SK-N-SH (cell line): Measurements from ENCODE around the gene TBC1D2. TPM values are rescaled to one million over a fixed set of nuclear protein-coding genes. Genes with fewer than 3 reads are reported as not detected.

Source experiments
- CTCF ChIA-PET: fragments of 300-600, 350-600 bp; formaldehyde crosslinking; extraction: SDS; loops from one replicate; lab custom pipeline; 2021; lab: Yijun Ruan, JAX
- POLR2A ChIA-PET: fragments of 350-600 bp; sonication (Branson Sonifier 250); formaldehyde crosslinking; extraction: SDS; loops from one replicate; lab custom pipeline; 2020; ENCODE audit warnings: antibody characterized with exemption, inconsistent platforms; lab: Yijun Ruan, JAX
- DNase-seq: peaks from one replicate; pipeline ENCODE4 v3.0.0; 2012
- H2AFZ ChIP-seq: fragments of 200-600 bp; sonication (generic); 2 replicates; pipeline ENCODE4 v1.8.1; 2016; ENCODE audit warnings: antibody characterized with exemption, mild to moderate bottlenecking, low read depth
- H3F3A ChIP-seq: fragments of 200-600 bp; sonication (generic); replicated peaks from 2 replicates; pipeline ENCODE3; 2016; ENCODE audit warnings: antibody characterized with exemption, mild to moderate bottlenecking; ENCODE audit not compliant: insufficient read depth
- H3K27ac ChIP-seq, 2 experiments: fragments of 200-500 bp in 1 of 2; fragments of 200-600 bp in 1 of 2; sonication (Bioruptor generic) in 1 of 2; sonication (generic), shearing (Covaris generic) in 1 of 2; 2 replicates each; pipeline versions ENCODE4 v1.5.1 to v1.6.1; 2014 to 2016; ENCODE audit warnings: low read depth in 2 of 2, inconsistent platforms in 1 of 2, low read length in 1 of 2, mild to moderate bottlenecking in 1 of 2, mixed read lengths in 1 of 2
- H3K27me3 ChIP-seq: fragments of 200-600 bp; sonication (generic), shearing (Covaris generic); 2 replicates; pipeline ENCODE4 v1.6.1; 2016; ENCODE audit warnings: mixed run types; ENCODE audit not compliant: insufficient read depth
- H3K36me3 ChIP-seq, 2 experiments: fragments of 200-500 bp in 1 of 2; fragments of 200-600 bp in 1 of 2; sonication (Bioruptor generic) in 1 of 2; sonication (generic) in 1 of 2; replicated peaks in 1 of 2; 2 replicates each; pipeline versions ENCODE3 to v1.5.1; 2014 to 2016; ENCODE audit warnings: low read length in 1 of 2, mild to moderate bottlenecking in 1 of 2; ENCODE audit not compliant: insufficient read depth in 2 of 2, control insufficient read depth in 1 of 2
- H3K4me1 ChIP-seq, 2 experiments: fragments of 200-500 bp in 1 of 2; fragments of 200-600 bp in 1 of 2; sonication (Bioruptor generic) in 1 of 2; sonication (generic), shearing (Covaris generic) in 1 of 2; 2 replicates each; pipeline versions ENCODE4 v1.5.1 to v1.6.1; 2014 to 2016; ENCODE audit warnings: low read depth in 1 of 2, low read length in 1 of 2, mixed run types in 1 of 2; ENCODE audit not compliant: insufficient read depth in 2 of 2, control insufficient read depth in 1 of 2
- H3K4me2 ChIP-seq: fragments of 200-600 bp; sonication (generic), shearing (Covaris generic); 2 replicates; pipeline ENCODE4 v1.6.1; 2017; ENCODE audit warnings: mixed run types
- H3K4me3 ChIP-seq, 2 experiments: fragments of 200-500 bp in 1 of 2; fragments of 200-600 bp in 1 of 2; sonication (Bioruptor generic) in 1 of 2; sonication (generic), shearing (Covaris generic) in 1 of 2; 2 replicates each; pipeline versions ENCODE4 v1.5.1 to v1.8.1; 2014 to 2016; ENCODE audit warnings: low read depth in 2 of 2, inconsistent platforms in 1 of 2, low read length in 1 of 2, mild to moderate bottlenecking in 1 of 2, mixed read lengths in 1 of 2, moderate library complexity in 1 of 2
- H3K79me2 ChIP-seq: fragments of 200-600 bp; sonication (generic); 2 replicates; pipeline ENCODE4 v1.8.1; 2017; ENCODE audit warnings: mild to moderate bottlenecking; ENCODE audit not compliant: insufficient read depth
- H3K9ac ChIP-seq: fragments of 200-600 bp; sonication (generic); 2 replicates; pipeline ENCODE4 v1.6.1; 2017; ENCODE audit warnings: mixed run types
- H3K9me2 ChIP-seq: fragments of 200-600 bp; sonication (generic); 2 replicates; pipeline ENCODE4 v1.6.1; 2017; ENCODE audit warnings: mixed run types
- H3K9me3 ChIP-seq: fragments of 200-600 bp; sonication (generic); 2 replicates; pipeline ENCODE4 v1.6.1; 2017; ENCODE audit warnings: mixed run types, mild to moderate bottlenecking, moderate library complexity
- H4K20me1 ChIP-seq: fragments of 200-600 bp; sonication (generic); 2 replicates; pipeline ENCODE4 v1.6.1; 2017; ENCODE audit warnings: mild to moderate bottlenecking, mixed run types; ENCODE audit not compliant: insufficient read depth
- CHD2 ChIP-seq: fragments of 150-350 bp; IDR thresholded peaks from 2 replicates; pipeline ENCODE4 v1.6.1; 2018; ENCODE audit warnings: low read length; ENCODE audit not compliant: partially characterized antibody
- ELF1 ChIP-seq: IDR thresholded peaks from 2 replicates; pipeline ENCODE4 v1.4.0; 2012
- EZH2phosphoT487 ChIP-seq: fragments of 200-600 bp; sonication (generic); IDR thresholded peaks from 2 replicates; pipeline ENCODE4 v1.6.1; 2017; ENCODE audit warnings: low read depth, mixed run types, mild to moderate bottlenecking, antibody characterized with exemption, moderate library complexity, borderline replicate concordance
- FOXJ3 ChIP-seq: sonication (generic); formaldehyde crosslinking; IDR thresholded peaks from 2 replicates; pipeline ENCODE4 v1.5.1; 2020; ENCODE audit warnings: mild to moderate bottlenecking, missing genetic modification reagents
- FOXM1 ChIP-seq: IDR thresholded peaks from 2 replicates; pipeline ENCODE4 v1.4.0; 2012; ENCODE audit warnings: low read depth, mild to moderate bottlenecking
- GATA2 ChIP-seq: sonication (generic); formaldehyde crosslinking; IDR thresholded peaks from 2 replicates; pipeline ENCODE4 v1.5.0; 2020; ENCODE audit warnings: mild to moderate bottlenecking, missing genetic modification reagents
- JUND ChIP-seq: IDR thresholded peaks from 2 replicates; pipeline ENCODE4 v1.4.0; 2012
- NFIC ChIP-seq: IDR thresholded peaks from 2 replicates; pipeline ENCODE4 v1.4.0; 2012; ENCODE audit warnings: borderline replicate concordance
- NRF1 ChIP-seq: IDR thresholded peaks from 2 replicates; pipeline ENCODE4 v1.6.1; 2012; ENCODE audit warnings: low read depth, mild to moderate bottlenecking, low read length
- POLR2AphosphoS5 ChIP-seq: IDR thresholded peaks from 2 replicates; pipeline ENCODE4 v1.6.1; 2012; ENCODE audit warnings: low read depth, low read length
- RCOR1 ChIP-seq: fragments of 150-350 bp; IDR thresholded peaks from 2 replicates; pipeline ENCODE4 v1.6.1; 2017; ENCODE audit warnings: antibody characterized with exemption, low read length
- SMC3 ChIP-seq: IDR thresholded peaks from 2 replicates; pipeline ENCODE4 v1.6.1; 2012; ENCODE audit warnings: low read depth, low read length, improper control_type of control experiment
- TAF1 ChIP-seq: IDR thresholded peaks from 2 replicates; pipeline ENCODE4 v1.6.1; 2012; ENCODE audit warnings: low read depth, mild to moderate bottlenecking, low read length, moderate library complexity, borderline replicate concordance
- WGBS: methylation state at CpG from one replicate; pipeline ENCODE4 v1.1.6; 2017; ENCODE audit warnings: low lambda C conversion rate; 5-methylcytosine and 5-hydroxymethylcytosine counted together
- polyA plus RNA-seq, 3 experiments: library from polyadenylated mRNA; depleted of rRNA; stranded (reverse); fragments of >200 nt; gene quantifications; 2 replicates each; pipeline ENCODE4 v1.2.3, GENCODE V29; 2012
- TF ChIP-seq, protein P1 (sequence below): fragments of 150-350 bp; IDR thresholded peaks from 2 replicates; pipeline ENCODE4 v1.6.1; 2017; ENCODE audit warnings: antibody characterized with exemption, low read length, low read depth, borderline replicate concordance
- TF ChIP-seq, protein P2 (sequence below): IDR thresholded peaks from 2 replicates; pipeline ENCODE4 v1.4.0; 2012; ENCODE audit warnings: low read depth, borderline replicate concordance
- TF ChIP-seq, protein P3 (sequence below): IDR thresholded peaks from 2 replicates; pipeline ENCODE4 v1.4.0; 2012; ENCODE audit warnings: low read depth
- TF ChIP-seq, protein P4 (sequence below): fragments of 200-600 bp; sonication (generic); IDR thresholded peaks from 2 replicates; pipeline ENCODE4 v1.6.1; 2017; ENCODE audit warnings: antibody characterized with exemption, mild to moderate bottlenecking, moderate library complexity

TBC1D2 gene
- polyA plus RNA-seq, 1 of the 3 experiments (the other 2 are of a cell fraction) = 5.6 TPM

DNA sequence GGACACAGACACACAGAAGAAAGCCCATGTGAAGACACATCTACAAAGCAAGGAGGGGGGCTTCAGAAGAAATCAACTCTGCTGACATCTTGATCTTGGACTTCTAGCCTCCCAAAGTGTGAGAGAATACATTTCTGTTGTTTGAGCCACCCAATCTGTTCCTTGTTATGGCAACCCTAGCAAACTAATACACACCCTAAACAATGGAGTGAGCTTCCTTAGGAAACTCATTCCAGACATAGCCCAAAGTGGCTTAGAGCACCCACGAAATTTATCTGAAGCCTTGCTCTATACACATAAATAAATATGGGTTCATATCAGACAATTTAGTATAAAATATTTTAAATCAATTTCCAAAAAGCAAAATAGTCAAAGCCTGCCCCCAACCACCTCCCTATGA is 7.6 kb upstream of the TBC1D2 start:
- no peaks in the 10 kb centered on the region for H3K27me3 ChIP-seq
- WGBS = 86% methylated on average over 1 of the region's 1 CpG
- H2AFZ ChIP-seq = no peak overlapping the region
- no peaks in the 10 kb centered on the region for H4K20me1 ChIP-seq
- ChIA-PET POLR2A (no interaction called here), CTCF (interaction anchor here (0.6 to 3.8 kb wide), 39 partner anchors 8 to 529 kb away, joined by 3 to 49 read pairs (median 5); partner anchors contain the start of genes ANP32B, CORO2A, NANS and TRMO)
- no peaks in the 10 kb centered on the region for H3K79me2 ChIP-seq
- no peaks in the 10 kb centered on the region for H3K4me1 ChIP-seq
- no peaks in the 10 kb centered on the region for H3K9me2 ChIP-seq
- no peak overlapping the region for H3K9ac ChIP-seq
- H3F3A ChIP-seq = no peaks in the 10 kb centered on the region
- H3K9me3 ChIP-seq = no peaks in the 10 kb centered on the region
- no peak overlapping the region for H3K4me3 ChIP-seq
- no peaks in the 10 kb centered on the region for H3K36me3 ChIP-seq
- no peak for DNase-seq
- H3K27ac ChIP-seq = no peak overlapping the region
- no peak overlapping the region for H3K4me2 ChIP-seq
- TF ChIP-seq FOXM1 (no peak), RCOR1 (no peak), CHD2 (no peak), SMC3 (no peak), NRF1 (no peak), GATA2 (CRISPR knock-in tag) (no peak), FOXJ3 (CRISPR knock-in tag) (no peak)
- TF ChIP-seq, protein P1, sequence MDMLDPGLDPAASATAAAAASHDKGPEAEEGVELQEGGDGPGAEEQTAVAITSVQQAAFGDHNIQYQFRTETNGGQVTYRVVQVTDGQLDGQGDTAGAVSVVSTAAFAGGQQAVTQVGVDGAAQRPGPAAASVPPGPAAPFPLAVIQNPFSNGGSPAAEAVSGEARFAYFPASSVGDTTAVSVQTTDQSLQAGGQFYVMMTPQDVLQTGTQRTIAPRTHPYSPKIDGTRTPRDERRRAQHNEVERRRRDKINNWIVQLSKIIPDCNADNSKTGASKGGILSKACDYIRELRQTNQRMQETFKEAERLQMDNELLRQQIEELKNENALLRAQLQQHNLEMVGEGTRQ = no peak
- TF ChIP-seq, protein P2, sequence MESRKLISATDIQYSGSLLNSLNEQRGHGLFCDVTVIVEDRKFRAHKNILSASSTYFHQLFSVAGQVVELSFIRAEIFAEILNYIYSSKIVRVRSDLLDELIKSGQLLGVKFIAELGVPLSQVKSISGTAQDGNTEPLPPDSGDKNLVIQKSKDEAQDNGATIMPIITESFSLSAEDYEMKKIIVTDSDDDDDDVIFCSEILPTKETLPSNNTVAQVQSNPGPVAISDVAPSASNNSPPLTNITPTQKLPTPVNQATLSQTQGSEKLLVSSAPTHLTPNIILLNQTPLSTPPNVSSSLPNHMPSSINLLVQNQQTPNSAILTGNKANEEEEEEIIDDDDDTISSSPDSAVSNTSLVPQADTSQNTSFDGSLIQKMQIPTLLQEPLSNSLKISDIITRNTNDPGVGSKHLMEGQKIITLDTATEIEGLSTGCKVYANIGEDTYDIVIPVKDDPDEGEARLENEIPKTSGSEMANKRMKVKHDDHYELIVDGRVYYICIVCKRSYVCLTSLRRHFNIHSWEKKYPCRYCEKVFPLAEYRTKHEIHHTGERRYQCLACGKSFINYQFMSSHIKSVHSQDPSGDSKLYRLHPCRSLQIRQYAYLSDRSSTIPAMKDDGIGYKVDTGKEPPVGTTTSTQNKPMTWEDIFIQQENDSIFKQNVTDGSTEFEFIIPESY = no peak

DNA sequence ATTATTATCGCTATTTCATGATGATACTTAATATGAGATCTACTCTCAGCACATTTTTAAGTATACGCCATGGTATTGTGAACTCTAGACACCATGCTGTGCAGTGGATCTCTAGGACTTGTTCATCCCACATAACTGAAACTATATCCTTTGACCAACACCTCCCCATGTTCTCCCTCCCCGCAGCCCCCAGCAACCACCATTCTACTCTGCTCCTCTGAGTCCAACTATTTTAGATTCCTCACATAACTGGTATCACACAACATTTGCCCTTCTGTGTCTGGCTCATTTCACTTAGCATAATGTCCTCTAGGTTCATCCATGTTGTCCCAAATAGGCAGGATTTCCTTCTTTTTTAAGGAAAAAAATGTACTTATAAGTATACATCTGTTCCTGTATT is 6.6 kb upstream of the TBC1D2 start:
- H3K4me1 ChIP-seq = peaks cover 0 to 3% of the 10 kb centered on the region in 2 experiments; a peak in 1 of 4 replicates
- no peak overlapping the region; the same call in 1 of the 2 replicates for H2AFZ ChIP-seq
- H3K4me2 ChIP-seq = no peak overlapping the region
- no peak for TF ChIP-seq JUND
- TF ChIP-seq ELF1 = no peak
- no peak for TF ChIP-seq TAF1
- no peak for TF ChIP-seq NFIC
- TF ChIP-seq GATA2 (CRISPR knock-in tag) = no peak
- no peak for TF ChIP-seq EZH2phosphoT487
- TF ChIP-seq, protein P3, sequence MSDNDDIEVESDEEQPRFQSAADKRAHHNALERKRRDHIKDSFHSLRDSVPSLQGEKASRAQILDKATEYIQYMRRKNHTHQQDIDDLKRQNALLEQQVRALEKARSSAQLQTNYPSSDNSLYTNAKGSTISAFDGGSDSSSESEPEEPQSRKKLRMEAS = no peak
- TF ChIP-seq, protein P4, sequence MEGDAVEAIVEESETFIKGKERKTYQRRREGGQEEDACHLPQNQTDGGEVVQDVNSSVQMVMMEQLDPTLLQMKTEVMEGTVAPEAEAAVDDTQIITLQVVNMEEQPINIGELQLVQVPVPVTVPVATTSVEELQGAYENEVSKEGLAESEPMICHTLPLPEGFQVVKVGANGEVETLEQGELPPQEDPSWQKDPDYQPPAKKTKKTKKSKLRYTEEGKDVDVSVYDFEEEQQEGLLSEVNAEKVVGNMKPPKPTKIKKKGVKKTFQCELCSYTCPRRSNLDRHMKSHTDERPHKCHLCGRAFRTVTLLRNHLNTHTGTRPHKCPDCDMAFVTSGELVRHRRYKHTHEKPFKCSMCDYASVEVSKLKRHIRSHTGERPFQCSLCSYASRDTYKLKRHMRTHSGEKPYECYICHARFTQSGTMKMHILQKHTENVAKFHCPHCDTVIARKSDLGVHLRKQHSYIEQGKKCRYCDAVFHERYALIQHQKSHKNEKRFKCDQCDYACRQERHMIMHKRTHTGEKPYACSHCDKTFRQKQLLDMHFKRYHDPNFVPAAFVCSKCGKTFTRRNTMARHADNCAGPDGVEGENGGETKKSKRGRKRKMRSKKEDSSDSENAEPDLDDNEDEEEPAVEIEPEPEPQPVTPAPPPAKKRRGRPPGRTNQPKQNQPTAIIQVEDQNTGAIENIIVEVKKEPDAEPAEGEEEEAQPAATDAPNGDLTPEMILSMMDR = no peak
- no peak for TF ChIP-seq POLR2AphosphoS5
- TF ChIP-seq, all 33 proteins: peak for 0
- no peak overlapping the region for H3K9ac ChIP-seq
- H4K20me1 ChIP-seq = no peaks in the 10 kb centered on the region
- no peaks in the 10 kb centered on the region for H3F3A ChIP-seq
- H3K9me3 ChIP-seq = no peaks in the 10 kb centered on the region
- CTCF ChIA-PET = interaction anchor here (1.6 to 3.8 kb wide), 5 partner anchors 16 to 339 kb away, joined by 6 to 49 read pairs (median 10); partner anchors contain the start of genes CORO2A and TRMO
- no peak for DNase-seq
- H3K9me2 ChIP-seq = no peaks in the 10 kb centered on the region
- no peak overlapping the region for H3K4me3 ChIP-seq
- H3K36me3 ChIP-seq = no peaks in the 10 kb centered on the region
- H3K27ac ChIP-seq = no peak overlapping the region
- POLR2A ChIA-PET = no interaction called here
- H3K79me2 ChIP-seq = 0 out of 2 replicates have a peak, but pooled peaks cover under 1% of the 10 kb centered on the region
- H3K27me3 ChIP-seq = no peaks in the 10 kb centered on the region
- WGBS = 94% methylated on average over 3 of the region's 3 CpGs
